HG02981 (cell line): ENCODE measurements around the gene SRXN1.

Source experiments
- ATAC-seq: cut with Tn5 transposase; IDR thresholded peaks from one replicate; pipeline ENCODE4 v1.9.1; 2021; ENCODE audit warnings: mild to moderate bottlenecking, moderate library complexity; ENCODE audit not compliant: unreplicated experiment

Gene SRXN1

DNA sequence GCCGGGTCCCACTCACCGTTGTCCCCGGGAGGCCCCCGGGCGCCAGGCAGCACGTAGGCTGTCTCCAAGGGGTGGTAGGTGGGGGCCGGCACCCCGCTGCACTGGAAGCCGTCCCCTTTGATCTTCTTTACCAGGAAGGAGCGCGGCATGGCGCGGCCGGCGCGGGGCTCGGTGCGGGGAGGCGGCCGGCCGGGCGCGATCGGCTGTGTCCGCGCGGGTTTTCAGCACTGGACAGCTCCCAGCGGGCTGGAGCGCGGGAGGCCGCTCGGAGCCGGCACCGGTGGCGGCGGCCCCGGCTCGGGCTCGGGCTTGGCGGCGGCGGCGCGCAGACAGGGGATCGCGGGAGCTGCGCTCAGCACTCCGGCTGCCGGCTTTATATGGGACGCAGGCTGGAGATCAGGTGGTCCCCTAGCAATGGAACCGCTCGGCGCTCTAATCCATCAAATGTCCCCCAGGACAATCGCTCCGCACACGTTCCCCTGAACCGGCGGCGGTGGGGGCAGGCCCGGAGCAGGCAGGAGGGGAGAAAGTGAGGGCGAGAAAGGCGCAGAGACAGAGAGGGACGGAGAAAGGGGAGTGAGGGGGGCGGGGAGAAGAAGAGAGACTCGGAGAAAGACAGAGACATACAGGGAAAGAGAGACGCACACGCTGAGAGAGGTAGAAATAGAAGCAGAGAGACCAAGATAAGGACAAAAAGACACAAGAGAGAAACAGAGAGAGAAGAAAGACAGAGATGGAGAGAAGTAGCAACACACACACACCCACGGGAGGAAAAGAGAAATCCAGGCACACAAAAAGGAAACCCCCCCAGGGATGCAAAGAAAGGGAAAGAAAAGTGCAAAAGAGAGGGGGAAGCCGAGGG, 22.7 kb upstream of the SRXN1 start, which contains the start of gene SCRT2:
TSS of gene SCRT2 (minus strand) at position 350 of the 862 bp plus-strand sequence. CDS start at position 149, 201 bp downstream.
- no peak for ATAC-seq

DNA sequence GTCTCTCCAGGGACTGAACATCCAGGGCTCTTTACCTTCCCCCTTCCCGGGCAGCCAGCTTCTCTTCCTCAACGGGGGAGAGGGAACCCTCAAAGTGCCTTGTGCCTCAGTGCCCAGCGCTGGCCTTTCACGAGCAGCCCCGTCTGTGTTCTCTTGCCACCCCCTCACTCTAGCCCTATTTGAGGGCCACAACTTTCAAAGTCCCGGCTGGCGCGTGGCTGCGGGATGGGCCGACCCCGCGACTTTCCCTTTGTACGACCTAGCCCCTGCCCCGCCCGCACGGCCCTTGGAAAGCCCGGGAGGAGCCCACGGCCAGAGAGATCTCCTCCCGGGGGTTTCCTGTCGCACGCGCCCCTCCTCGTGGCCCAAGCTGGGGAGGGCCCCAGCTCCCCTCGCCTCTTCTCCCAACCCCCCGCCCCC, 22.0 kb upstream of the SRXN1 start:
- ATAC-seq, result no peak

DNA sequence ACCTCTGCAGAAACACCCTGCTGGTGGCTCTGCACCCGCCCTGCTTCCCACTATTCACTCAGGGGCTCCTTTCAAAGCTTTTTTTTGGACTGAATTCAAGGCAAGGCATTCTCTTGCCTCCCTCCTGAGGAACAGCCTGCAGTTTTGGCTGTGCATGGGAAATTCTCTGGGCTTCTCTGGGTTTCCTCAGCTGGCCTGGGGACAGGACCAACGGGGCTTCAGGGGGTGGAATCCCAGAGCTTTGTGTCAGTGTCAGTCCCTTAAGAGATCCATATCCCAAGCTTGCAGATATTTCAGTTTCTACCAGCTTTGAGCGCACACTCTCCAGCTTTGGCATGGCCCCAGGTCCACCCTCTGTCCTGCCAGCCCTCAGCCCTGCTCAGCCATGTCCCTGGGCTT, 20.6 kb upstream of the SRXN1 start:
- no peak for ATAC-seq

DNA sequence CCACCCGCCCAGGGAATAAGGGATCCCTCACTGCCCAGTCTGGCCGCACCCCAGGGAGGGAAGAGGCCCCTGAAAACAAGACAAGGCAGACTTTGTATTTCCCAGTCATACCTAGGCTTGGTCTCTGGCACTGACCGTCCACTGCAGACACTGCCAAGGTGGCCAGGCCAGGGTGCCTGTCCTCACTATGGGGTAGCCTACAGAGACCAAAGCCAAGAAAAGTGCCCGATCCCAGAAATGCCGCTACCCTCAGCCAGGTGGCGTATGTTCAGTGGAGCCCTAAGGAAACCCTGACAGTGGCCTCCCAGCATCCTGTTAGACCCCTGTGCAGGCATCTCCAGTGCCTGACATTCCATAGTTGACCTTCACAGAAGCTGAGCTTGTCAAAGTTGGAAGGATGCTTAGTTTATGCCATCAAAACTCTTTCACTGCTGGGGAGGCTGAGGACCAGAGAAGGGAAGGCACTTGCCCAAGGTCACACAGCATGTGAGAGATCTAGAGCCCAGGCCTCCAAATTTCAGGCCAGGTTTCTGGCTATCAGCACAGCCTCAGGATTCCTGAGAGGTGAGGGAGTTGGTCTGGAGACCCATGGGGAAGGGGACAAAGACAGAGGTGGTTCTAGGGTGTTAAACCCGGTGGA, 20.1 kb upstream of the SRXN1 start:
- ATAC-seq, result no peak

DNA sequence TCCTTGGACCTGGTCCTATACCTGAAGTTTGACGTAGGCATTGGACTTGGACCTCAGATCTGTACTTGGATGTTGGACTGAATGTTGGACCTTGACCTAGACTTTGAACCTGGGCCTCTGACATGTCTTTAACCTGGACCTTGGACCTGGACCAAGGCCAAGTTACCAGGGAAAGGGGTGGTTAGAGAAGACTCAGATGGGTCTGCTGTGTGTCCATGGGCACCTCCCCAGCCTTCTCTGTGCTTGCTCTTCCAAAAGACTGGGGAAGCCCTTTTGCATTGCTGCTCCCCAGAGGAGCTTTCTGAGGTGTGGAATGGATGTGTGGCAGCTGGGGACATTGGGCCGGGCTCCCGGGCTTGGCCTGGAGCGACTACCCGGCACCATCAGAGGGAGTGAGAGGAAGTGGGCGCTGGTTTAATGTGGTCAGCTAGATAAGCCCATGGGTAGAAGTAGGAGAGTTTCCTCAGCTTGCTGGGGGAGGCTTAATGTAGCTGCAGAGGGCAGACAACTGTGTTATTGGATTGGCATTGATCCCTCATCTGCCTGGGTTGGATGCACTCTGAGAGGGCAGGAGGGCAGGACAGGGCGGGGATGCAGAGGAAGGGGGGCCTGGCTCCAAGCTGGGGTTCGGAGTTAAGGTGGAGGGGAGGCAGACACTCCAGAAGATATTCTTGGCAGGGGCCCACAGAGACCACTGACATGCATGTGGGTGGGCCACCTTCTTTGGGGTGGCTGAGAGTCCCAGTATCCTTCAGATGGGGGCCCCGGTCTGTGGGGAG, 18.4 kb upstream of the SRXN1 start:
- no peak for ATAC-seq

DNA sequence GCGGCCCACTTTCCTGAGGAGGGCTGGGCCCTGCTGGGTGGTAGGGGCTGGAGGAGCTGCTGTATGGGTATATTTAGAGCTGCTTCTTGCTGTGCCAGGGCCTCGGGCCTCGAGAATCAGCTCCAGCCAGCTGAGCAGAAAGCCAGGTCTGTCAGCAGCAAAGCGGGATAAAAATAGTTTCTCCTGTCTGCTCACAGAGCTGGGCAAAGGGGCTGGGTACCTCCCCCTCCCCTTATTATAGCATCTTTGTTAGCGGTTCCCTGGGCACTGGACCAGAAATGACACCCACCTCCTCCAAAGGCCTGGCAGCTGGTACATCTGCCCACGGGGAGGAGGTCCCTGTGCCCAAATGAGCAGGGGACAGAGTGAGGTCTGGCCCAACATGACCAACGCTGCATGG, 16.6 kb upstream of the SRXN1 start:
- ATAC-seq, result no peak

DNA sequence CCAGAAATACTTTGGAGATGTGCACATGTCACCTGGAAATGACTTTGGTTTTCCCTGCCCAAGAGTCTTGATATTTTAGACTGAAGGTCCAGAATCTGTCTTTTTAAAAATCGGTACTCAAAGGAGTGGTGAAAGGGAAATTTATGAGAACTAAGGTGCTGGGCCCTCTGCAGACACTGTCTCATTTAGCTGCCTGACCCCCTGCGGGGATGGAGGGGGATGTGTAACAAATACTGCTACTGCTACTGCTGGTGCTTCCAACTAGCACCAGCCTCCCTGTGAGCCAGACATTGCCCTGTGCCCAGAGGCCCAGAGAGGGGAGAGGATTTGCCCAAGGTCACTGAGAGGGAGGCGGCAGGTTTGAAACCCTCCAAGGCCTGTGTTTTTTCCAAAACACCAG, 15.6 kb upstream of the SRXN1 start:
- ATAC-seq, result no peak

DNA sequence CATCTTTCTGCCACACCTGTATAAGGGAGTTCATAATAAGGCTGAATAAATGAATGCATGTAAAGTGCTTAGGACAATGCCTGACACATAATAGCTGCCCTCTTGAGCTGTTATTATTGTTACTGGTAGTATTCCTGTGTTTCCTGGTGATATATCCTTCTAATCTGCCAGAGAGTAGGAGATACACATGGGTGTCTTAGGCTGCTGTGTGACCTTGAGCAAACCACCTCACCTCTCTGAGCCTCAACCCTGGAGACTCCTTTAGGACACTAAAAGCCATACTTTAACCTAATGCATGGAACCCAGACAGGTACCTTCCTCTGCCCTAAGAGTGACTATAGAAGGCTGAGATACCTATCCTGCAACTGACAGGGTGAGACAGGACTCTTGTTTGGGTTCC, 15.1 kb upstream of the SRXN1 start:
- ATAC-seq, result no peak

DNA sequence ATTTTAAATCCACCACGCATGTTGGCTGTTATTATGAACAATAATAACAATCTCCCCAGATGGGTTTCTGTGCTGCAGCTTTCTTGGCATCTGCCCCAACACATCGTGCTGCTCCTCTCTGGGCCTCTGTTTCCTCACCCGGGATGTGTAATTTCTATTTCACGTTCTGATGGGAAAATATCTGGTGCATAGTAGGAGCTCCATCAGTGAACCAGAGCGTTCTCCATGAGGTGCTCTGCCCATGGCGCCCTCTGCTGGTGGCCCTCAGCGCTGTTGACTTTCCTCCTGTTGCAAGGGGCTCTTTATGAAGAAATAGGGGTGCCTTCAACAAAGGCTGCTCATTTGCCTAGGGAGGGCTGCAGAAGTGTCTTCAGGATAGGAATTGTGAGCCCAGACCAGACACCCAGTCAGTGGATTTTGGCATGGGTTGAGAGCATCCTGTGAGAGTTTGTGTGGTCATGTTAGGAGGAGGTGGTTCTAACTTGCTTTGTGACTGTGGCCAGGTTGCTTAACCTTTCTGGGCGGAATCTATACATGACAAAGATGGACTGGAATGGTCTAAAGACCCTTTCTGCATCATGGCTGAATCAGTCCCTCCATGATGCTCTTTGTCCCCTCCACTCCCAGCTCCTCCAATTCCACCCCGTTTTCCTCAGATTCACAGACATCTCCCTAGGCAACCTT, 14.5 kb upstream of the SRXN1 start:
- ATAC-seq, result no peak

DNA sequence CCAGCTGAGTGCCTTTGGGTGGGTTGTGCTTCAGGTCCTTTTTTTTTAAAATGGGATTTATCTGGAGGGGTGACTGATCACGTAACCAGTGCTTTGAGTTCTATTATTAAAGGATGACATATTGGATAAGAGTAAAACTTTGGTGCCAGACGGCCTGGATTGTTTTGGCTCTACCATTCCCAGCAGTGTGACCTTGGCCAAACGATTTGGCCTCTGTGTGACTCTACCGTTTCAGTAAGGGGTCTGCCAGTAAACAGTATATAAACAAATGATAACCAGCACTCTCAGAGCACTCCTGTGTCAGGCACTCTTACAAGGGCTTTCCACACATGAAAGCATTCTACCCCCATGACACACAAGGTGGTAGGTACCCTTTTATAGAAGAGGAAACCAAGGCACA, 13.9 kb upstream of the SRXN1 start:
- ATAC-seq, result no peak

DNA sequence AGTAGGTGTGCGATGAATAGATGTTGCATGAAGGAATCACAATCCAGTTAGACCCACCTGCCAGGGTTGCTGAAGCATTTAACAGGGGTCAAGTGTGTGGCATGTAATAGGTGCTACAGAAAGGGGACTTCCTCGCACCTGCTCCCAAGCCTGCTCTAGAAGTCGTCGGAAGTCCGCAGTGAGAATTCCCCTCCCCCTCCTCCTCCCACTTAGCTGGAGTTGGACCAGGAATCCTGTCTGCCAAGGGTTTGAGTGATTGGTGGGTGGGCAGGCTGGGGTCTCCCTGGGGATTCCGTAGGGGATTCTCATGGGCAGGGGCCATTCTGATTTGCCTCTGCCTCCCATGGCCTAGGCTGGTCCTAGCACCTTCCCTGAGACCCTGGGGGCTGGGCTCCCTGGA, 12.3 kb upstream of the SRXN1 start:
- ATAC-seq, result no peak

DNA sequence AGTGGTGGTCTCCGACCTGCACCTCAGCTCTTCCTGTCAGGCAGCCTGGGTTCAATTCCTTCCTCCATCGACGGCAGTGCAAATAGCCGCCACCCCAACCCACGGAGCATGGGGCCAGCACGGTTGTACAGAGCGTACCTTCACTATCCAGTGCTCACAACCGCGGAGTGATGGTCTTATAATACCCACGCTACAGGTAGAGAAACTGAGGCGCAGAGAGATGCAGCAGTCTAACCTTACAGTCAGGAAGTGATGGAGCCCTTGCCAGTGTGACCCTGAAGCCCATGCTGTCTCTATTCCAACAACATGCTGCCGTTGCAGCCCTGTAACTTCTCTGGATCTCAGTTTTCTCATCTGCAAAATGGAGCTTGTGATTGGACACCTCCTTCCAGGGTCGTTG, 11.6 kb upstream of the SRXN1 start:
- ATAC-seq, result no peak

DNA sequence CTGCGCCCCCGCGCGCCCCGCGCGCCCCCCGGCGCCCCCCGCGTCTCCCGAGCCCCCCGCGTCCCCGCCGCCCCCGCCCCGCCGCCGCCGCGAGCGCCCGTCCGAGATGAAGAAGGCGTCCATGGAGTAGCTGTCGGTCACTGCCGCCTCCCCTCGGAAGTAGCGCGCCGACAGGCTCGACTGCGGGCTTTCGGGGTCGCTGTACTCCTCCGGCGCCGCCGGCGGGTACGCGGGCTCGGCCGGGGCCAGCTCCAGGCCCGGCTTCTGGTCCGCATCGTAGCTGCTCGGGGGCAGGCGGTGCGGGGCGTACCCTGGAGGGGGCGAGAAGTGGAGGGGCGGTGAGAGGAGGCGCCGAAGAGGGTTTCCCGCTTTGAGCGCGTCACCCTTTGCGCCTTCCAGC, 11.2 kb upstream of the SRXN1 start:
- ATAC-seq, result no peak

DNA sequence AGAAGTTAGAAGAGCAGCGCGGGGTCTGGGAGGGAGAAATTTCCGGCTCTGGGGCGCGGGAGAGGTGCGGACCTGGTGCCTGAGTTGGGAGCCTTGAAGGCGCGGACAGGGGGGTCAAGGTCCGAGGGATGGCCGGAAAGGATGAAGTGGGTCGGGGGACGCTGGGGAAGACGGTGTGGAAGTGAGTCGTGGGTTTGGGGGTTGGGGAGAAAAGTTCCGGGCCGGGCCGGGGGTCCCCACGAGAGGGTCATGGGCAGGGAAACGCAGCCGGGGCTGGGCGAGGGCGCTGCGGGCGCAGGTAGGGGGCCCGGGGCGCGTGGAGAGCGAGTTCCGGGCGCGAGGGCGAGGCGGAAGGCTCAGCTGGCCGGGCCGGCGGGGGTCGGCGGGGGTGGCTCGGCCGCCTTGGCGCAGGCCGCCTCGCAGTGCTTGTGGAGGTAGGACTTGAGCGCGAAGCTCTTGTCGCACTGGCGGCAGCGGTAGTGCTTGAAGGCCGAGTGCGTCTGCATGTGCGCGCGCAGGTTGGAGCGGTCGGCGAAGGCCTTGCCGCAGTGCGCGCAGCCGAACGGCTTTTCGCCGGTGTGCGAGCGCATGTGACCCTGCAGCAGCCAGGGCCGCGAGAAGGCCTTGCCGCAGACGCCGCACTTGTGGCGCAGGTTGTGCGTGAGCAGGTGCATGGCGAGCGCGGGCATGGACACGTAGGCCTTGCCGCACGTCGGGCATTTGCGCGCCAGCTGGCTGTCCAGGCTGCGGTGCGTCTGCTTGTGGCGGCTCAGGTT, 10.5 kb upstream of the SRXN1 start:
- no peak for ATAC-seq

DNA sequence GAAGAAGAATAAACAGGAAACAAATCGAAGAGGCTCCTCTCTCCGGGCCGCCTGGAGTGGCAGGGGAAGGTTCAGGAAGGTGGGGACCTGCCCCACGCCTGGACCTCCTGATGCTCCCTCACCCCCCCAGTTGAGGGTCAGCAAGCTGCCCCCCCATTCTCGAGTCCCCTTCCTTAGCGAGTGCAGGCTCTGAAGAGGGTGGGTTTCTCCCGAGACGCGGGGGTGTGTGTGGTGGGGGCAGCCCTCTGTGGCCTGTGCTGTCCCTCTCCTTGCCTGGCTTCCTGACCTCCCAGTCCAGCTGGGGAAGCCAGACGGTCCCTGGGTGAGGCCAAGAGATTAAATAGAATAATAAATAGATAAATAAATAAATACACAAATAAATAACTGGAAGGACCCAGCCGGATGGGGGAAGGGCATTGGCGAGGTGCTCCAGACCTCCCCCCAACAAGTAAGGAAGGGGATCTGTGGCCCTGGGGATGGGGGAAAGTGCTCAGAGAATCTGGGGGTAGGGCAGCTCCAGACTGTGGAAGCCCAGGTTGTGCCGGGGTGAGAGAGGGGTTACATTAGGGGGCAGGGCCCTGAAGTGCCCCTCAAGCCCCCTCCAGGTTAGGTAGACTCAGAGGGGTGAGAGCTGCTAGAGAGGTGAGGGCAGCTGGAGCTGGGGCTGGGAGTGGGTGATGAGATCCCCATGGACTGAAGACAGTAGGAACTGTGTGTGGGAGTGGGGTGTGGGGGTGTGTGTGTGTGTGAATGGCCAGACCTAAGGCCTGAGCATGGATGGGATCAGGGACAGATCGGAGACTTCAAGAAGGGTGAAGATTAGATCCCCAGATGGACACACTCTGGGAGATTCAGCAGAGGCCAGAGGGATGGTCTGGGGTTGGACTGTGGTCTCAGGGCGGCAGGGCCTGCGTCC, 9.5 kb upstream of the SRXN1 start:
- no peak for ATAC-seq

DNA sequence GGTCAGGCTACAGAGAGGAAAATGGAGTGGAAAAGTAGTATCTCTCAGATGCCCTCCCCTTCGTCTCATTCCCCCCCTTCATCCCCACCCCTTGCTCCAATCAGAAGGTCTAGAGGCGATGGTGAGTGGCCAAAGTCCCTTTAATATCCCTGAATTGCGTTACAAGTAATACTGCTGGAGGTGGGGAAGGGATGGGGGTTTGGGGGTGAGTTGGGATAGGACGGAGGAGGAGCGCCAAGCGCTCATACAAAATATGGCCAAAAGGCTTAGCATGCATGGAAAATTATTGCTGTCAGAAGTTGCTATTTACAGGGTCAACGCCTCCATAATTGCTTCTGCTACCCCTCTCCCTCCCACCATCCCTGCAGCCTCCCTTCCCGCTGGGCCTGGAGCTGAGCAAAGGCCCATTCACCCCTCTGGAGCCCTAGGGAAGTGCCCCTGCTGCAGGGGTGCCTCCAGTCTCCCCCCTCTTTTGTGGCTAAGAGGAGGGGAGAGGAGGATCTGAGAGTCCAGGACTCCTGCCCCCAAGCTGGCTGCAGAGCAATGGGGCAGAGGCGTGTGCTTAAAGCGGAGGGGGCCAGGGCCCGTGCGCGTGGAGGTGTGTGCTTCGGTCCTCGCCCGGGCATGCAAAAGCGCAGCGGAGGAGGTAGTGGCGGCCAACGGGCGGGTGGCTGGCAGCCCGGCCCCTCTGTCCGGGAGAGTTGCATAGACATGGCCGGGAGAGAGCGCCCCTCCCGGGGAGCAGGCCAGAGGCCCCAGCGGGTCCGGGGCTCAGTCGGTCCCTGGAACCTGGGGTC, 8.7 kb upstream of the SRXN1 start:
- no peak for ATAC-seq

DNA sequence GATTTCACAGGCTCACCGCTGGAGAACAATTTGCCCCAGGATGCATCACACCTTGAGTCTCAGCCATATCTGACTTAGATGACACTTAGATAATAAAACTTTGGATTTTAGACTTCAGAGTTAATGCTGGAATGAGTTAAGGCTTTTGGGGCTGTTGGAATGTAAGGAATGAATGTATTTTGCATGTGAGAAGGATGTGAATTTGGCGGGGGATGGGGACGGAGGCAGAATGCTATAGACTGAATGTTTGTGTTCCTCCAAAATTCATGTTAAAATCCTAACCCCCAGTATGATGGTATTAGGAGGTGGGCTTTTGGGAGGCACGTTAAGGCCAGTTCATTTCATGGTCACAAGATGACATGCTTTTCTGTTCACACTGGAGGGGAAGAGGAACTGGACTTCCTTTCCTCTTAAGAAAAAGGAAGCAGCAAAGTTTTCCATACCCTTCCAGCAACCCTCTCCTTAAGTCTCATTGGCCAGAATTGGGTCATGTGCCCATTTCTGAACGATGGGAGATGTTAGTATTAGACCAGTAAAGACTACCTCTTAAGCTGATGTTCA, 5.8 kb upstream of the SRXN1 start:
- no peak for ATAC-seq

DNA sequence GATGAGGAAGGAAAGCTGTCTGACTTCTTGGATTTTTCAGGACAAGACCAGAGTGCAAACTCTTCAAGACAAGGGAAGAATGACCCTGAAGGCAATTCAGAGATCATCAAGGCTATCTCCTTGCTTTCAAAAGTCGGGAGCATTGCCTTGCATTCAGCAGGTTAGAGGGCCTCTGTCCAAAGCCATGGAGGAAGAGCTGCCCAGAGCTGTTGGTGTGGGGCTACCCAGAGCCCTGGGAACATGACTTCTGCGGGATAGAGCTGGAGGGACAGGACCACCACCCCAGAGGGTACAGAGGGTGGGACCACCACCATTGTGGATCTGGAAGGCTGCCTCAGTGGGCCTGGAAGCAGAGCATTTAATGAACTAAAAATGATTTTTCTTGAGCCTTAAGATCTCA, 5.2 kb upstream of the SRXN1 start:
- no peak for ATAC-seq
